Activated effector memory CD4-positive, alpha-beta T cell treated with Interleukin-2 at 50 U/mL for 16 hours (primary cell): ENCODE results near the gene UNC93B1.
"Not testable (repeated sequence)": the region's sequence is repeated elsewhere in the genome, so short reads cannot be mapped to it uniquely, and the experiment has no call there.

ENCODE experiments used
- DNase-seq: peaks from one replicate; pipeline ENCODE4 v3.0.0-alpha.2; 2020

UNC93B1 gene

GRCh38 chr11:68007498-68008380, 3.8 kb upstream of the UNC93B1 start:
- no peak for DNase-seq

GRCh38 chr11:68006606-68007166, 2.8 kb upstream of the UNC93B1 start:
- no peak for DNase-seq

GRCh38 chr11:68004551-68005335, 846 bp upstream of the UNC93B1 start:
- DNase-seq, result no peak

- peak; percentile 53 for DNase-seq
These were observed 705 bp downstream of the UNC93B1 start for GRCh38 chr11:68002938-68003845.

GRCh38 chr11:68002575-68002937, 1.3 kb downstream of the UNC93B1 start:
- DNase-seq, result no peak

GRCh38 chr11:67999704-68000103, 4.2 kb downstream of the UNC93B1 start:
- no peak for DNase-seq

GRCh38 chr11:67999201-67999629, 4.7 kb downstream of the UNC93B1 start:
- DNase-seq, result no peak

GRCh38 chr11:67998150-67999045, 5.5 kb downstream of the UNC93B1 start:
- DNase-seq, result peak; percentile 12

GRCh38 chr11:67997475-67997921, 6.4 kb downstream of the UNC93B1 start:
- DNase-seq, result no peak

- DNase-seq, result no peak
These were observed 7.0 kb downstream of the UNC93B1 start for GRCh38 chr11:67996622-67997474.

GRCh38 chr11:67996051-67996450, 7.8 kb downstream of the UNC93B1 start:
- no peak for DNase-seq

- DNase-seq, result not testable (repeated sequence)
These were observed 8.3 kb downstream of the UNC93B1 start for GRCh38 chr11:67995579-67995978.

GRCh38 chr11:67995129-67995528, 8.8 kb downstream of the UNC93B1 start:
- not testable (repeated sequence) for DNase-seq

GRCh38 chr11:67994387-67994786, 9.5 kb downstream of the UNC93B1 start:
- not testable (repeated sequence) for DNase-seq

- DNase-seq, result peak; percentile 33
These were observed 10.1 kb downstream of the UNC93B1 start for GRCh38 chr11:67993821-67994220.

GRCh38 chr11:67991347-67992121, 12.4 kb downstream of the UNC93B1 start:
- DNase-seq, result not testable (repeated sequence)

GRCh38 chr11:67990546-67991346, 13.2 kb downstream of the UNC93B1 start:
- DNase-seq, result not testable (repeated sequence)

- not testable (repeated sequence) for DNase-seq
These were observed 18.6 kb downstream of the UNC93B1 start for GRCh38 chr11:67985302-67985701.

GRCh38 chr11:67983951-67984350, 19.9 kb downstream of the UNC93B1 start:
- no peak for DNase-seq
